Measurements from ENCODE around the gene KCND3.

The KCND3 gene

GRCh38 chr1:111988377-111988742 lies 1.1 kb downstream of the KCND3 start:
- no peak for DNase-seq

GRCh38 chr1:111987502-111987901 lies 2.0 kb downstream of the KCND3 start:
- DNase-seq = no peak

- no peak for DNase-seq
Measured at GRCh38 chr1:111983500-111983899, 6.0 kb downstream of the KCND3 start.

- DNase-seq = no peak
Measured at GRCh38 chr1:111982428-111982827, 7.0 kb downstream of the KCND3 start.

GRCh38 chr1:111981871-111982270 lies 7.6 kb downstream of the KCND3 start:
- DNase-seq = no peak

GRCh38 chr1:111981090-111981489 lies 8.4 kb downstream of the KCND3 start:
- peak; percentile 11 for DNase-seq

GRCh38 chr1:111980686-111981085 lies 8.8 kb downstream of the KCND3 start:
- no peak for DNase-seq

GRCh38 chr1:111978695-111979094 lies 10.8 kb downstream of the KCND3 start:
- DNase-seq = no peak

- no peak for DNase-seq
Measured at GRCh38 chr1:111977378-111977777, 12.1 kb downstream of the KCND3 start.

GRCh38 chr1:111976842-111977241 lies 12.6 kb downstream of the KCND3 start:
- no peak for DNase-seq

- DNase-seq = no peak
Measured at GRCh38 chr1:111976332-111976731, 13.1 kb downstream of the KCND3 start.

- DNase-seq = no peak
Measured at GRCh38 chr1:111973150-111973790, 16.2 kb downstream of the KCND3 start.

- DNase-seq = no peak
Measured at GRCh38 chr1:111971396-111971795, 18.1 kb downstream of the KCND3 start.

- no peak for DNase-seq
Measured at GRCh38 chr1:111968511-111968910, 21.0 kb downstream of the KCND3 start.

GRCh38 chr1:111967886-111968285 lies 21.6 kb downstream of the KCND3 start:
- DNase-seq = no peak

- no peak for DNase-seq
Measured at GRCh38 chr1:111967067-111967690, 22.3 kb downstream of the KCND3 start.

- DNase-seq = no peak
Measured at GRCh38 chr1:111965781-111966443, 23.6 kb downstream of the KCND3 start.

GRCh38 chr1:111963985-111964738 lies 25.3 kb downstream of the KCND3 start:
- DNase-seq = no peak

GRCh38 chr1:111961773-111962565 lies 27.5 kb downstream of the KCND3 start:
- no peak for DNase-seq

GRCh38 chr1:111961016-111961415 lies 28.5 kb downstream of the KCND3 start:
- no peak for DNase-seq

GRCh38 chr1:111959436-111959835 lies 30.0 kb downstream of the KCND3 start:
- DNase-seq = no peak

GRCh38 chr1:111958851-111959250 lies 30.6 kb downstream of the KCND3 start:
- DNase-seq = no peak

- no peak for DNase-seq
Measured at GRCh38 chr1:111958075-111958474, 31.4 kb downstream of the KCND3 start.
